Ectodermal cell (in vitro differentiated cells): Measurements from ENCODE around the gene PRKG1.
"Not testable (repeated sequence)": the region's sequence is repeated elsewhere in the genome, so short reads cannot be mapped to it uniquely, and the experiment has no call there.

Experiments
- H3K27ac ChIP-seq: 2 replicates; pipeline ENCODE4 v1.7.0; 2013; ENCODE audit warnings: mild to moderate bottlenecking, low read depth, low read length; ENCODE audit not compliant: insufficient read depth, poor library complexity, severe bottlenecking
- H3K27me3 ChIP-seq: 2 replicates; pipeline ENCODE4 v1.7.0; 2013; ENCODE audit warnings: mild to moderate bottlenecking, low read length; ENCODE audit not compliant: insufficient read depth, control insufficient read depth, poor library complexity, severe bottlenecking
- H3K36me3 ChIP-seq: one replicate; pipeline ENCODE4 v1.7.0; 2013; ENCODE audit warnings: low read length; ENCODE audit not compliant: control insufficient read depth, insufficient read depth
- H3K4me1 ChIP-seq: one replicate; pipeline ENCODE4 v1.7.0; 2013; ENCODE audit warnings: low read length; ENCODE audit not compliant: control insufficient read depth, insufficient read depth
- H3K4me3 ChIP-seq: 2 replicates; pipeline ENCODE4 v1.7.0; 2013; ENCODE audit warnings: low read depth, low read length, control low read depth; ENCODE audit not compliant: insufficient read depth
- H3K9me3 ChIP-seq: 2 replicates; pipeline ENCODE4 v1.7.0; 2013; ENCODE audit warnings: mild to moderate bottlenecking, low read length, moderate library complexity; ENCODE audit not compliant: control insufficient read depth
- WGBS, 2 experiments: methylation state at CpG; one replicate each; pipeline ENCODE4 v1.1.7; 2013; ENCODE audit warnings: missing lambda C conversion rate in 2 of 2; 5-methylcytosine and 5-hydroxymethylcytosine counted together

The PRKG1 gene

GRCh38 chr10:51188008-51188407 is 113.7 kb downstream of the PRKG1 start:
- 92 to 98% methylated on average over 2 of the region's 2 CpGs for WGBS, 2 experiments
- Histone ChIP-seq H3K27me3 (no peaks in the 10 kb centered on the region), H3K9me3 (no peaks in the 10 kb centered on the region), H3K4me1 (peaks cover 4% of the 10 kb centered on the region), H3K4me3 (no peak overlapping the region), H3K27ac (no peak overlapping the region), H3K36me3 (no peaks in the 10 kb centered on the region)

GRCh38 chr10:51188866-51189265 is 114.6 kb downstream of the PRKG1 start:
- WGBS, 2 experiments: 93 to 94% methylated on average over 1 to 2 of the region's 2 CpGs
- Histone ChIP-seq H3K9me3 (no peaks in the 10 kb centered on the region), H3K27ac (no peak overlapping the region), H3K4me1 (no peaks in the 10 kb centered on the region), H3K36me3 (no peaks in the 10 kb centered on the region), H3K27me3 (no peaks in the 10 kb centered on the region), H3K4me3 (no peak overlapping the region)

GRCh38 chr10:51196508-51197175 is 122.4 kb downstream of the PRKG1 start:
- Histone ChIP-seq H3K27me3 (no peaks in the 10 kb centered on the region), H3K36me3 (no peaks in the 10 kb centered on the region), H3K27ac (no peak overlapping the region), H3K4me1 (no peaks in the 10 kb centered on the region), H3K4me3 (no peak overlapping the region), H3K9me3 (no peaks in the 10 kb centered on the region)
- 100% methylated on average over 1 of the region's 1 CpG for WGBS, 2 experiments

GRCh38 chr10:51198170-51198569 is 123.9 kb downstream of the PRKG1 start:
- no peaks in the 10 kb centered on the region for H3K9me3 ChIP-seq
- no peaks in the 10 kb centered on the region for H3K4me1 ChIP-seq
- no peak overlapping the region for H3K27ac ChIP-seq
- H3K36me3 ChIP-seq: no peaks in the 10 kb centered on the region
- H3K27me3 ChIP-seq: no peaks in the 10 kb centered on the region
- 100% methylated on average over 3 of the region's 3 CpGs; no CpG with 5 or more reads in 1 of the 2 experiments for WGBS, 2 experiments
- no peak overlapping the region for H3K4me3 ChIP-seq

- Histone ChIP-seq H3K36me3 (no peaks in the 10 kb centered on the region), H3K27ac (no peak overlapping the region), H3K4me1 (no peaks in the 10 kb centered on the region), H3K4me3 (no peak overlapping the region), H3K27me3 (no peaks in the 10 kb centered on the region), H3K9me3 (no peaks in the 10 kb centered on the region)
- 92% methylated on average over 1 of the region's 1 CpG; no CpG with 5 or more reads in 1 of the 2 experiments for WGBS, 2 experiments
Measured at GRCh38 chr10:51201947-51202346, 127.7 kb downstream of the PRKG1 start.

GRCh38 chr10:51203359-51203758 is 129.1 kb downstream of the PRKG1 start:
- Histone ChIP-seq H3K4me1 (no peaks in the 10 kb centered on the region), H3K4me3 (no peak overlapping the region), H3K9me3 (no peaks in the 10 kb centered on the region), H3K27ac (peak overlapping the region; percentile 45), H3K36me3 (no peaks in the 10 kb centered on the region), H3K27me3 (no peaks in the 10 kb centered on the region)
- 70 to 88% methylated on average over 2 of the region's 2 CpGs for WGBS, 2 experiments

- H3K27ac ChIP-seq: no peak overlapping the region
- no peaks in the 10 kb centered on the region for H3K9me3 ChIP-seq
- H3K27me3 ChIP-seq: no peaks in the 10 kb centered on the region
- WGBS, 2 experiments: 75 to 76% methylated on average over 2 of the region's 2 CpGs
- H3K4me1 ChIP-seq: no peaks in the 10 kb centered on the region
- H3K4me3 ChIP-seq: no peak overlapping the region
- H3K36me3 ChIP-seq: no peaks in the 10 kb centered on the region
Measured at GRCh38 chr10:51204066-51204465, 129.8 kb downstream of the PRKG1 start.

- no peaks in the 10 kb centered on the region for H3K36me3 ChIP-seq
- no peaks in the 10 kb centered on the region for H3K4me1 ChIP-seq
- no peak overlapping the region for H3K4me3 ChIP-seq
- no peak overlapping the region for H3K27ac ChIP-seq
- no peaks in the 10 kb centered on the region for H3K9me3 ChIP-seq
- no peaks in the 10 kb centered on the region for H3K27me3 ChIP-seq
Measured at GRCh38 chr10:51204701-51205100, 130.4 kb downstream of the PRKG1 start.

- H3K27ac ChIP-seq: no peak overlapping the region
- H3K36me3 ChIP-seq: no peaks in the 10 kb centered on the region
- WGBS, 2 experiments: no CpG with 5 or more reads among the region's 1 CpG
- no peak overlapping the region for H3K4me3 ChIP-seq
- H3K27me3 ChIP-seq: no peaks in the 10 kb centered on the region
- H3K4me1 ChIP-seq: no peaks in the 10 kb centered on the region
- H3K9me3 ChIP-seq: no peaks in the 10 kb centered on the region
Measured at GRCh38 chr10:51206500-51206899, 132.2 kb downstream of the PRKG1 start.

- H3K9me3 ChIP-seq, H3K27me3 ChIP-seq, H3K27ac ChIP-seq, H3K4me3 ChIP-seq, H3K36me3 ChIP-seq, H3K4me1 ChIP-seq: not testable (repeated sequence)
- WGBS, 2 experiments: 96 to 97% methylated on average over 3 of the region's 5 CpGs
Measured at GRCh38 chr10:51212937-51213336, 138.7 kb downstream of the PRKG1 start.
